Eye (tissue), 1 donor: ENCODE results near the gene LRRK2.
"Not testable (repeated sequence)": the region's sequence is repeated elsewhere in the genome, so short reads cannot be mapped to it uniquely, and the experiment has no call there.

Source experiments
- DNase-seq: peaks from one replicate; pipeline ENCODE4 v3.0.0-alpha.2; 2015

The LRRK2 gene

DNA sequence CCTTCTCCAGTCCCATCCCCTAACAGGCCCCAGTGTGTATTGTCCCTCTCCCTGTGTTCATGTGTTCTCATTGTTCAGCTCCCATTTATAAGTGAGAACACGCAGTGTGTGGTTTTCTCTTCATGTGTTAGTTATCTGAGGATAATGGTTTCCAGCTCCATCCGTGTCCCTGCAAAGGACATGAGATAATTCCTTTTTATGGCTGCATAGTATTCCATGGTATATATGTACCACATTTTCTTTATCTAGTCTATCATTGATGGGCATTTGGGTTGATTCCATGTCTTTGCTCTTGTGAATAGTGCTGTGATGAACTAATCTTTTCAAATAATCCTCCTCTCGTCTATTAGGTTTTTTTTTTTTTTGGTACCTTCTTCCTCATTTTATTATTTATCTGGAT is 25.9 kb downstream of the LRRK2 start:
- DNase-seq, result not testable (repeated sequence)

DNA sequence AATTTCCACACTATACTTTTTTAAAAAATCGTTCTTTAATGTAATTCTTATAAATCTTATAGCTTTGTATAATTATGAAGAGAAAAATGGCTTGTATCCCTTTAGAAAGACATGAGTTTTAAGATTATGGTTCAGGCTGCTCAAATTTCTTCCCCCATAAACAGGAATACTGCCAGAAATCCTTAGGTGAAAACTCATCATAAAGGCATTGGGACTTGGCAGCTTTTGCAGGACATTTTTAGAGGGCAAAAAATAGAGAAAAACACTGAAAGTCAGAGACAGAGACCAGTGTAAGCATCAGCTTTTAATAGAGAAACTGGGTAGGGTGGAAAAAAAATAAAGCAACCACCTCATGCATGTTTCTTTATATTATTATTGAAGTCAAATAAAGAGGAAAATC is 29.1 kb downstream of the LRRK2 start:
- DNase-seq, result no peak

- no peak for DNase-seq
Observed at GRCh38 chr12:40254455-40255085, 29.8 kb downstream of the LRRK2 start.

DNA sequence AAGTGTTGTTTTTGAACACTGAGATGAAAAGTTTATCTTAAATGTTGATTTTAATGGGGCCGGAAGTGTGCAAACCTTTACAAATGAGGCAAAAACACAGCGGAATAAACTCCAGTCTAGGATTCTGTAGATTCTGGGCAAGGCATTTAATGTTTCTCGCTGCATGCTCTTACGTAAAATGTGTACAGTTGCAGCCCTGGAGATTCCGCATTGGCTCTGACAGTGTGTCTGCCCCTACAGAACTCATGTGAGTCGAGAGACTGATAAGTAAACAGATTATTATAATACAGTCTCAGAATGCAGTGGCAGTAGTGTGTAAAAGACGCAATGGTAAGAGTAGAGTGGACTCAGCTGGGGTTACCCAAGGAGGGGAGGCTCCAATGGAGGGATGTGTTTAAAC is 33.6 kb downstream of the LRRK2 start:
- no peak for DNase-seq

GRCh38 chr12:40261937-40262336 is 37.1 kb downstream of the LRRK2 start:
- DNase-seq, result no peak

DNA sequence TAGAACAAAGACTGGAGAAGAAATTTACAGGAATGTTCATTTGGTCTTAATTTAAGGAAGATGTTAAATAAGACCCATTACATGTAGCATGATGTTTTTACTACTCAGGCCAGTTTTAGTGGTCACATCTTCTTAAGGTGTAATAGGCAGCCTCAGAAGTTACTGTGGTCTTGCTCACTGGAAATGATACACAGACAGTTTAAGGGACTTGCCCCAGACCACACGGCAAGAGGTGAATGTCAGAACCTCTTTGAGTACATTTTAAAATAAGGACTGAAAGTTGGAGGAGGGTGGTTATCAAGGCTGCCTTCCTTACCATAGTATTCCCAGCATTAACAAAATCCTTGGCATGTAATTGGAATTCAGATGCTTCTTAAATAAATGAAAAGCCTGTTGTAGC is 37.9 kb downstream of the LRRK2 start:
- DNase-seq, result no peak

DNA sequence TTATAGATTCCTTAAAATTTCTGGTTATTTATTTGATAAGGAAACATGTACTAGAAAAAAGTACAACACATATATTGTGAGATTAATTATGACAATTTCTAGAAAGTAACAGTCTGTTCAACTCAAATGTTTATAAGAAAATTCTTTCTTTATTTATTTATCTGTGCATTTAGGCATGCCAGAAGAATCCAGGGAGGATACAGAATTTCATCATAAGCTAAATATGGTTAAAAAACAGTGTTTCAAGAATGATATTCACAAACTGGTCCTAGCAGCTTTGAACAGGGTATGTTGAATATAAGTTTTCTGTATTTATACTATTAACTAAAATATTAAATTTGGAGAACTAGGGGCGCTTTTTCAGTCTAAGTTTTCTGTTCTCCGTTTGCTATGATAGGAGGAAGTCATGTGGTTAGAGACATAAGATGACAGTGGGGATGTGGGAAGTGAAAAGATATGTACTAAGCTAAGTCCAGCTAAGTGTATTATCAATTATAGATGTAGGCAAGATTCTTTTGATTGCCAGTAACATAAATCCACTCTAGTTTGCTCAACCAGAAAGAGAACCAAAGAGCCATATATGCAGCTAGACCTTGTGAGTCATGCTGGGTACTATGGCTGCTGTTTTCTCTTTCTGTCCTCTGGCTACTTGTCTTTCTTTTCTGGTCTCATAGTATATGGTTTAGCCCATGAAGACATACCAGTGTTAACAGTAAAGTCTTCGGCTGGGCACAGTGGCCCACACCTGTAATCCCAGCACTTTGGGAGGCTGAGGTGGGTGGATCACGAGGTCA is 39.0 kb downstream of the LRRK2 start:
- peak; percentile 10 for DNase-seq

DNA sequence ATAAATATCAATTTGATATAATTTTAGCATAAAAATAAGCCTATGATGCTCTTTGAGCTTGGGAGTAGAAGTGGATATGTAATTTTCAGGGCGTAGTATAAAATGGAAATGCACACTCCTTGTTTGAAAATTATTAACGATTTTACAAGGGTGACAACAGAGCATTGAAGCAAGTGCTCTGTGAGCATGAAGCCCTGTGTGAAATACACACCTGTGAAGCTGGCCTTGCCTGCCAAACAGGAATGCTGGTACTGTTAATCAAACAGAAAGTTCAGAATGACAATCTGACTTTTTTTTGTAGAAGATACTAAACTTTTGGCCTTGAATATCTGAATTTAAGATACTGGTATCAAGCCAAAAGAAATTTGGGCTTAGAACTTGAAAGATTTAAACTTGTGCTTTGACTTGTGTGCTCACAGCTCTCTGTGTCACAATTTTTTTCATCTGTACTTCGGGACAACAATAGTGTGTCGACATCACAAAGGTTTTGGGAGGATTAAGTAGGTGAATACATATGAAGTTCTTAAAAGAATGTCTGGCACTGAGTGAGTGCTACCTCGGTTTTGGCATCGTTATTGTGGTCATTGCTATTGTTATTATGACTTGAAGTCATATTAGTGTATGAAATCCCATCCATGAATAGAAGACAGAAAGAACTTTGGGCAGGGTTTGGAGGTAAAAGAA is 47.3 kb downstream of the LRRK2 start:
- DNase-seq, result no peak

GRCh38 chr12:40281791-40282364 is 57.1 kb downstream of the LRRK2 start:
- no peak for DNase-seq

- no peak for DNase-seq
Observed at GRCh38 chr12:40286583-40286982, 61.8 kb downstream of the LRRK2 start.

GRCh38 chr12:40287369-40287975 is 62.7 kb downstream of the LRRK2 start:
- DNase-seq, result no peak

DNA sequence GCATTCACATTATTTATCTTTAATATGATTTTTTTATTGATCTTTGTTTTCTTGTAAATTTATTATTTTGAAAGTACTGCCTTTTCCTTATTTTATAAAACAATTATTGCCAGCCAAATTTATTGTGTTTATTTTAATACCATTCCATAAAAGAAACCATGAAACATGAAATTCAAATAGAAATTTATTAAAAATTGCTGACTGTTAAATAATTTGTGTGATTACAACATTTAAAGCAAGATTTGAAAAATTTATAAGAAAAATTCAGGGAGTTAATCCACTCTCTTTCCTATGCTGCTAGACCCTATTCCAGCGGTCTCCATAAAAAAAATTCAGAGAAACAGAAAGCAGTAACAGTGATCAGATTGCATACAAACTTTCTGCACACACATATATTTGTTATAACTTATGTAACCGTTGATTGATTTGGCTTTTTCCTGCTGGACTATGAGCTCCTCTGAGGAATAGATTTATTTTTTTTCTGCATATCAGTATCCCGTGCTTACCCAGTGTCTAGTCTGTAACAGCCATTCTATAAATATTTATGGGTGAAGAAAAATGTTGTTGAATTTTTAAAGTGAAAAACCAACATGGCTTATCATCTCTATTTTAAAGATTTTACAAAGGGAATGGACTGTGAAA is 68.1 kb downstream of the LRRK2 start:
- DNase-seq, result peak; percentile 4

DNA sequence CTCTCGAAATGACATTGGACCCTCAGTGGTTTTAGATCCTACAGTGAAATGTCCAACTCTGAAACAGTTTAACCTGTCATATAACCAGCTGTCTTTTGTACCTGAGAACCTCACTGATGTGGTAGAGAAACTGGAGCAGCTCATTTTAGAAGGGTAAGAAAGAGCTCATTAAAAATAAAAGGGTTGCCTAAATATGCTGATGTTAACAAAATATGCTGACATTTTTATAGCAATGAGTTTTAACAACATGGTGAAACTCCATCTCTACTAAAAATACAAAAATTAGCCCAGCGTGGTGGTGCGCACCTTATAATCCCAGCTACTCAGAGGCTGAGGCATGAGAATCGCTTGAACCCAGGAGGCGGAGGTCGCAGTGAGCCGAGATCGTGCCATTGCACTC is 73.5 kb downstream of the LRRK2 start:
- DNase-seq, result no peak

- DNase-seq, result no peak
Observed at GRCh38 chr12:40300490-40300889, 75.7 kb downstream of the LRRK2 start.

- no peak for DNase-seq
Observed at GRCh38 chr12:40309001-40309400, 84.2 kb downstream of the LRRK2 start.

DNA sequence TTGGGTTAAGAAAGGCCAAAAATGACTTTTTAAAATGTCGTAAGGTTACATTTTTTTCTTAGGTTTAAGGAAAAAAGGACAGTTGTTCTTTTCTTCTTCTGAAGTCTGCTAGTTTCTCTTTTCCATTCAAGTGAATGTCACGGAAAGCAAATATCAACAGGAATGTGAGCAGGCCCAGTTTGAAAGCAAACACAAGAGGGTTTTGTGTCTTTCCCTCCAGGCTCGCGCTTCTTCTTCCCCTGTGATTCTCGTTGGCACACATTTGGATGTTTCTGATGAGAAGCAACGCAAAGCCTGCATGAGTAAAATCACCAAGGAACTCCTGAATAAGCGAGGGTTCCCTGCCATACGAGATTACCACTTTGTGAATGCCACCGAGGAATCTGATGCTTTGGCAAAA is 85.4 kb downstream of the LRRK2 start:
- no peak for DNase-seq

DNA sequence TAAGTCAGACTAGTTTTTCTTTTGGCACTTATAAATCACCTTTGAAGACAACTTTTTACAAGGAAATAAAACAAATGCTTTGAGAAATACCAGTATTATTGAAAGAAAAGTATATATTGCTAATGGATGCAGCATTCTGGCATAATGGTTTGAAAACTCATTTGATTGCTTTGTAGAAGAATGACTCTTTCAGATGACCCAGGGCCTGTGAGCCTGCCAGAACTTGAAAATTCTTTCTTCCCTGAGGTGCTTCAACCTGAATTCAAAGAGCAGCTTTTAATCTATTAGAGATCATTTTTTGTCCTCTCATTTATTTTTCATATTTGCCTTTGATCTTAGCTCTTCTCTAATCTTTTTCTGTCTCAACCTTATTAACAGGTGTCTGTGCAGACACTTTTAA is 87.4 kb downstream of the LRRK2 start:
- no peak for DNase-seq

DNA sequence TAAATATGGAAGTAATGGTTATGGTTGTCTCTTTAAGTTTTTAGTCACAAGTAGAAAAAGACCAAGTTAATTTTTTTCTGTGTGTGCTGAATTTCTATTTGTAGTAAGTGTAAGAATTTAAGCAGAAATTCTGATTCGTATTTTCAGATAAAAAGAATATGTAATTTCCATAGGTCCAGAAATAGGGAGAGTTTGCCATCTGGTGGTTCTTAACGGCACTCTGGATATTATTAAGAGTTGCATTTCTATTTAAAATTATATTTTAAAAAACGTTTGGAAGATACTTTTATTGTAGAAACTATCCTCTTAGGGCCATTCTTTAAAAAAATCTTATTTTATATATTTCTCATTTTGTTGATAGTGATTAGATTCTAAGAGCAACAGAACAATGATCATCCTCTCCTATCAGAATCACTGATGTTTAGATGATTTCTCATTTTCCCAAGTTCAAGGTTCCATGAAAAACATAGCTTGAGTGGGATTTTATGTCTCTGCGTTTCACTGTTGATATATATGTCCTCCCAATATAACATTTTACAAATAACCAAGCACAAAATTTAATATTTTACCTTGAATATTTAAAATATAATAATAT is 88.3 kb downstream of the LRRK2 start:
- DNase-seq, result peak; percentile 40

DNA sequence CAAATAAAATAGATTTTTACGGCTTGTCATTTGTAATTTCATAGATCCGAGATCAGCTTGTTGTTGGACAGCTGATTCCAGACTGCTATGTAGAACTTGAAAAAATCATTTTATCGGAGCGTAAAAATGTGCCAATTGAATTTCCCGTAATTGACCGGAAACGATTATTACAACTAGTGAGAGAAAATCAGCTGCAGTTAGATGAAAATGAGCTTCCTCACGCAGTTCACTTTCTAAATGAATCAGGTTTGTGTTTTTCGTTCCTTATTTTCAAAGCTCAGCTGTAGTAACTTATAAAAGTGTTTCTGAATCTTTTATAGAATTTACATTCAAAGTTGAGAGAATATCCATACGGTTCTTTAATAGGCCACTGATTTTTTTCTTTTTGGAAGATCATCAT is 89.1 kb downstream of the LRRK2 start:
- DNase-seq, result no peak

- no peak for DNase-seq
Observed at GRCh38 chr12:40314927-40315326, 90.1 kb downstream of the LRRK2 start.

DNA sequence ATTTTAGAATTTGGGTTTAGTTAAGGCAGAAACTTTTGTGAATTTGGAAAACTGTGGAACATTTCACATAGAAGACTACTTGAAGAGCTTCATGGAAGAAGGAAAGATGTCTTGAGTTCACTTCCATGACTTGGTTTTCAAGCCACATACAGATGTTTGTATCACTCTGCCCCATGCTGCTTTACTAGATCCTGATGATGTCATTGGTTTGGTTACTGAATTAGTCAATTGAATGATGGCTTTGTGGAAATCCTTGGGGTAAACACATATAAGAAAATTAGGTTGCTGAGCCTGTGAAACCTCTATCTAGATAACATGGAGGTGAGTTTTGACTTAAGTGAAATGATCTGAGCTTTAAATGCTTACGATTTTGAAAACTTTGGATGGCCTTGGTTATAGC is 90.6 kb downstream of the LRRK2 start:
- no peak for DNase-seq

- no peak for DNase-seq
Observed at GRCh38 chr12:40324261-40324660, 99.5 kb downstream of the LRRK2 start.
